Stimulated activated CD4-positive, alpha-beta T cell treated with anti-CD3 and anti-CD28 coated beads, Interleukin-1b, Interleukin-23, amount 100 ng/mL, for 24 hours (primary cell): ENCODE data around the gene TBC1D22A.

ENCODE experiments used
- DNase-seq, 4 experiments: peaks; one replicate each; pipeline ENCODE4 v3.0.0-alpha.2; 2020; ENCODE audit warnings: low read depth in 4 of 4, low spot score in 1 of 4

TBC1D22A gene

GRCh38 chr22:46923394-46923793, 160.9 kb downstream of the TBC1D22A start:
- DNase-seq: no peak

GRCh38 chr22:46925818-46926217, 163.4 kb downstream of the TBC1D22A start:
- no peak for DNase-seq

DNA sequence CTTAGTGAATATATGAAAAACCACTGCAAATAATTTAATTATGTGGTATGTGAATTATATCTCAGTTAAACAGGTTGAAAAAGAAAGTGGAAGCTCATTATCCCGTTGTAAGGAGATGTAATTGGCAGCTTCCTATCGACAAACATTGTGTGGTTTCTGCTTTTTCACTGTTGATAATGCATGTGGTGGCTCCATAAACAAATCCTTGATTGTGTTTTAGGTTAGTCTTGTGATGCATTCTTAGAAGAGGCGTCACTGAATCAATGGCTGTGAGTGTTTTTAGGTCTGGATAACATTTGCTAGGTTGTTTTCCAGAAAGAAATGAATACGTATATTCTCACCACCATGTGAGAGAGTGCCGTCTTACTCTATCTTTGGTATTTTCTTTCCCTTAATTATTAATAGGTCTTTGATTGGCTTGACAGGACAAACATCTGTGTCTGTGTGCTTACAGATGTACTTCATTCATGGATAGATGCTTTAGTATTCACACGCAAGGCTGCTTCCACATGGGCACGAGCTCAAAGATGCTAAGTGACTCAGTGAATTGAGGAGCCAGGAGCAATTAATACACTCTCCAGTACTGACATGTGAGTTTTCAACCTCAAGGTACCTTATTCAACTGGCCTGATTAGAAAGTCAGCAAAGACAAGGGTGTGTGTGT, 166.7 kb downstream of the TBC1D22A start:
- DNase-seq: no peak

GRCh38 chr22:46929710-46930204, 167.3 kb downstream of the TBC1D22A start:
- no peak for DNase-seq

- DNase-seq: no peak
Observed at GRCh38 chr22:46931414-46931813, 169.0 kb downstream of the TBC1D22A start.

GRCh38 chr22:46931881-46932280, 169.4 kb downstream of the TBC1D22A start:
- DNase-seq: no peak

- DNase-seq: no peak
Observed at GRCh38 chr22:46933040-46933930, 170.8 kb downstream of the TBC1D22A start.

DNA sequence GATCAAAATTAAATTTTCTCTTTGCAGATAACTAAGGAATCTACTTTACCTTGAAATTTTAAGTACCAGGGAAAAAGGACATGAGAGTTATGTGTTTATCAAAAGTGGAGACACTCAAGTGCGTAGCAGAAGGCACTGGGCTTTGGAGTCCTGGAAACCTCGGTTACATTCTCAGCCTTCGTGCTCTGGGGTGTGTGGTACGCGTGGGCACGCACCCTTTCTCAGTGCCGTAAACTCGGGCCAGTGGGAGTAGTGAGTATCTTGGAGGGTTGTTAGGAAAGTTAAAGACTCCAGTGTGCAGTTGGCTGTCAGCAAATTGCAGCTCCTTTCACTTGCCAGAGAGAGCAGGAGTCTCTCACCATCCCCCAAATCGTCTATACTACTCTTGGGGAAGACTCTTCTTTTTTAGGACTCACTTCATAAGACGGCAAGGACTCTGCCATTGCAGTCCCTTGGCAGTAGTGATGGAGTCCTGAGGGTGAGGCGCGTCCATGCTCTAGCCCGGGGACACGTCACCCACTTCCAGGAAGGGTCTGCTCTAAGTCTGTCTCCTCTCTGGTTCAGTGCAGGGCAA, 171.8 kb downstream of the TBC1D22A start:
- no peak for DNase-seq

DNA sequence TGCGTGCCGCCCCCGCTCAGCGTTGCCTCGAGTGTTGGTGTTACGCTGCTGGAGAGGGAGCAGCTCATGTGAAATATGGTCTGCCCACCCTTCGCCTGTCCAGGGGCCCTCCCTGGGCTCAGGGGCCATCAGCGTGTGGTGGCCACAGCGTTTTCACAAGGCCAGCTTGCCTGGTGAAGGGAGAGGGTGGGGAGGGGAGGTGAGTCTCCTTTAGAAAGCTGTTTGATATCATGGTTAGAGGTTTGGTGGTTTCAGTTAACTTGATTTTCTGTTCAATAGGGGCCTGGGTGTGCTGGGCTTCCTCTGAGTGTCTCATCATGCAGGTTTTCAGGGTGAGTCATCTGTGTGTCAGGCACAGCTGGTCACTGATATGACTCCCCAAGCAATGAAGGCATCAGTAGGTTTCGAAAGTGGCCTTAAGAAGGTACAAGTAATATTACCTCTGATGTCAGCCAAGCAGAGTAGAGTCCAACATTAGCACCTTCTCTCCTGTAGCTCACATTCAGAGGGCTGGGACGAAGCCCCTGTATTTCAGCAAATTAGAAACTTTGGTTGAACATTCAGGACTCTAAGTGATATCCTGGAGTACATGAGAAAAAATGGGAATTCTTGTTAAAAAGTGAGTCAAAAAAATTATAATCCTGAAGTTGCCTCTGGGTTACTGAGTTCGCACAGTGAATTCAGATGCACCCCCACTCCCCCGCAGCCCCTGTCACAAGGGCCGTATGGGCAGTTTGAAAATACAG, 172.5 kb downstream of the TBC1D22A start:
- no peak for DNase-seq

- no peak for DNase-seq
Observed at GRCh38 chr22:46935506-46936377, 173.3 kb downstream of the TBC1D22A start.

GRCh38 chr22:46936378-46936903, 174.0 kb downstream of the TBC1D22A start:
- DNase-seq: no peak

DNA sequence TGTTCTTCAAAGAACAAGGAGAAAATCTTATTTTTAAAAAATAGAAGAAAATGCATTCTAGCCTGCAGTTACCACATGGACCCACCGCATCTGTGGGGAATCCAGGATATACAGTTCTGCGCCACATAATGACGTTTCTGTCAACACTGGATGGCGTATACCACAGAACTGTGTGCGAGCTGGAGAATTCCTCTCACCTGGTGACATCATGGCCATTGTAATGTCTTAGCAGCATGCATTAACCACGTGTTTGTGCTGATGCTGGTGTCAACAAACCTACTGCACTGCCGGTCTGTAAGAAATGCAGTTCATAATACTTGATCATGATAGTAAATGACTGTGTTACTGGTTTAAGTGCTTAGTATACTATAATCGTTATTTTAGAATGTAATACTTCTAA, 174.7 kb downstream of the TBC1D22A start:
- no peak for DNase-seq

GRCh38 chr22:46937939-46938338, 175.5 kb downstream of the TBC1D22A start:
- no peak for DNase-seq

GRCh38 chr22:46941968-46942798, 179.7 kb downstream of the TBC1D22A start:
- no peak for DNase-seq

DNA sequence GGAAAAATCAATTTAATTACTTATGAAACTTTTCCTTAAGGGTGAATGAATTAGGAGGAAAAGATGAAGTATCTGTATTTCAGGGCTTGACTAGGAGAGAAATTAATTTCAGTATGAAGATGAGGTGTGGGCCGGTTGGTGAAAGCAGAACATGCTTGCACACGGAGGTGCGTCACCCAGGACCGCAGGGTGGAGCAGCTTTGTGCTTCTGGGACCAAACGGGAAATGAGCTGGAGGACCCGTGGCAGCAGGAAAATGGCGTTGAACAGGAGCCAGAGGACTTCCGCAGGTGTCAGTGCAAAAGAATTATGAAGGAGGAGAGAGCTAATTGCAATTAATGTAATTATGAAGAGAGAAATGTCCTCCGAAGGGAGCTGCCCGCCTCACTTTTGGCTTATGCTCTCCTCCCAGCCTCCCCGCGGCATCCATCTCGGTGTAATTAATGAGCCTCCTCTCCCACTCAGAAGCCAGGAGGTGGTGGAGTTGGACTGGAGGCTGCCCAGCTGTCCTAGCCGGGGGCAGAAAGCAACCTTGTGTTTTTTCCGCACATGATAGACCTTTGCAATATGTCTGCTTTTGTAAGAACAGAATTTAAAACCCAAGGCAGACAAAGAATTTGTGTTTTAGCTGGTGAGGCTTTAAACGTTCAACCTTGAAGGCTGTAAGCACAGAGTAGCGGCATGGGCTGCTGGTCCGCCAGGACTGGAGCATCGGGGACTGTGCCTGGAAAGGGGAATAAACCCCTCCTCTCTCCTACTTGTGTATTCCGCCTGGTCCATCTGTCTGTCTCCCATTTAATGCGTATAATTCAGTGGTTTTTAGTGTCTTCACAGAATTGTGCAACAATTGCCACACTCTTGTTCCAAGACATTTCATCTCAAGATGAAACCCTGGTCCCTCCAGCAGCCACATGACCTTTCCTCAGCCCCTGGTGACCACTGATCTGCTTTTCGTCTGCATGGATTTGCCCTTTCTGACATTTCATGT, 180.6 kb downstream of the TBC1D22A start:
- DNase-seq: no peak

DNA sequence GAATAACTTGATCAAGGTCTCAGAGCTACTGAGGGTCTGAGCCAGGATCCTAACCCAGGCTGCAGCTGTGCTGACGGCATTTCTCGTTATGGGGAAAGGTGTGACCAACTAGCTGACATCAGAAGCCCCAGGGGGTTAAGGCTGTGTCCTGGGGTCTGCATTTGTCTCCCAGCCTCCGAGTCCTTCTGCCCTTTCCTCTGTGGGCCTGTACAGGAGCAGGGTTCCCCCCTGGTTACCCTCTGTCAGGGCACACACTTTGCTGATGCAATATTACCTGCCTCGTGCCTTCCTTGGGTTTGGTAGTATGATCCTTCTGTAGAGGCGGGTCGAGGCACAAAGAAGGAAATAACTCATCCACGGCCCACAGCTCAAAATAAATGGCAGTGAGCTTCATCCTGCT, 183.0 kb downstream of the TBC1D22A start:
- no peak for DNase-seq

DNA sequence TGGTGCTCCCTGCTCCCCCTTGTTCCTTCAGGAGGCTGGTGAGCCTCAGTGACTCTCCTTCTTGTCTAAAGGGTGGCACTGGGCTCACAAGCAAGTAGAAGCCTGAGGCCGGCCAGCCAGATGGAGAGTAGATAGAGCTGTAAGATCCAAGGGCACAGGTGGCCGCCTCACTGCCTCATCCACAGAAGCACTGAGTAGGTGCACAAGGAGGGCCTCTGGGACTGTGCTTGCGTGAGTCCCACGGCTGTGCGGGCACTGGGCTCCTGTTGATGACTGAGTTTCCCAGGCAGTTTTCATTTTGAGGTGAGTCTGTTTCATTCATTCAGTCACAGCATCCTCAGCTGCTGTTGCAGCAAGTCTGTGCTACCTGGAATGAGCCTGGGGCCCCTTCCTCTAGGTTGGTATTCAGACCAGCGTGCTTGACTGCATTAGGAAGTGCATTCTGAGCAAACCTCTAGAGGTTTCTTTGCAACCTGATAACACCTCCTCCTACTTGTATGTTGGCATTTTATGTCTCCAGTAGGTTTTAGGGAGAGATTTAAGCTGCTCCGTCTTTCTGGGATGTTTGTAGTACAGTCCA, 184.0 kb downstream of the TBC1D22A start:
- no peak for DNase-seq
